Measurements from ENCODE around the gene ANXA3. TPM values are rescaled to one million over a fixed set of nuclear protein-coding genes. Genes with fewer than 3 reads are reported as not detected.
"Not testable (repeated sequence)": the region's sequence is repeated elsewhere in the genome, so short reads cannot be mapped to it uniquely, and the experiment has no call there.

ANXA3 gene
- total RNA-seq = 10 to 100 TPM in 2 of 7 donors, 1 to 10 TPM in 5; 1.5 to 63.5 (median 8.1) TPM
- polyA plus RNA-seq = 10 to 100 TPM in 1 of 2 donors, 1 to 10 TPM in 1; 7.7 to 10.2 TPM
- long read RNA-seq, donor 1, transcript ANXA3-201 (13 exons, 1,657 nt) = major isoform, 12 of 13 reads
- long read RNA-seq, donor 1, partial matches to known transcripts = 0 of 13 reads
- long read RNA-seq, donor 1, other reads (novel, unspliced or antisense) = 0 of 13 reads
- long read RNA-seq, donor 2, transcript ANXA3-201 (13 exons, 1,657 nt) = major isoform, 15 of 16 reads
- long read RNA-seq, donor 2, partial matches to known transcripts = 0 of 16 reads
- long read RNA-seq, donor 2, other reads (novel, unspliced or antisense) = 0 of 16 reads
- long read RNA-seq, donor 3, transcript ANXA3-201 (13 exons, 1,657 nt) = major isoform, 13 of 14 reads
- long read RNA-seq, donor 3, partial matches to known transcripts = 0 of 14 reads
- long read RNA-seq, donor 3, other reads (novel, unspliced or antisense) = 1 of 14 reads

- Histone ChIP-seq H3K9me3 (no peaks in the 10 kb centered on the region), H3K4me1 (ENCODE audit: insufficient read depth) (no peaks in the 10 kb centered on the region), H3K27ac (no peak within 1 kb of the TSS), H3K4me3 (peak within 1 kb of the TSS; percentile 32), H3K27me3 (no peaks in the 10 kb centered on the region), H3K36me3 (no peaks in the 10 kb centered on the region)
- intact Hi-C loops (cut with DNase I) = no loop called here
- DNase-seq = peak in 2 of 5 donors; percentile 18 to 36
- WGBS, 3 donors = 9 to 14% (median 13%) methylated on average over 62 to 65 of the region's 65 CpGs
- TF ChIP-seq CTCF (IDR thresholded peaks at IDR 0.05) (no peak), EP300 (IDR thresholded peaks at IDR 0.05) (no peak), POLR2A (IDR thresholded peaks at IDR 0.05) (no peak)
Measured at GRCh38 chr4:78551420-78552351, at the start of gene ANXA3. ANXA3 (plus strand) TSS chr4:78551770; CDS start chr4:78554474, 2,704 bp downstream.

GRCh38 chr4:78506260-78506659 is 45.3 kb upstream of the ANXA3 start:
- H3K27ac ChIP-seq; DNase-seq; H3K9me3 ChIP-seq; H3K4me1 ChIP-seq (ENCODE audit: insufficient read depth); H3K27me3 ChIP-seq; H3K4me3 ChIP-seq; H3K36me3 ChIP-seq; intact Hi-C loops (cut with DNase I): not testable (repeated sequence)
- 59 to 81% (median 74%) methylated on average over 9 to 10 of the region's 10 CpGs for WGBS, 3 donors

- Histone ChIP-seq H3K36me3 (no peaks in the 10 kb centered on the region), H3K4me1 (ENCODE audit: insufficient read depth) (no peaks in the 10 kb centered on the region), H3K27me3 (no peaks in the 10 kb centered on the region), H3K27ac (no peak overlapping the region), H3K4me3 (no peak overlapping the region), H3K9me3 (no peaks in the 10 kb centered on the region)
- DNase-seq = no peak
- TF ChIP-seq POLR2A (IDR thresholded peaks at IDR 0.05) (no peak), EP300 (IDR thresholded peaks at IDR 0.05) (no peak), CTCF (IDR thresholded peaks at IDR 0.05) (no peak)
- intact Hi-C loops (cut with DNase I) = no loop called here
- 78 to 91% (median 84%) methylated on average over 2 of the region's 2 CpGs for WGBS, 3 donors
Measured at GRCh38 chr4:78509043-78509442, 42.5 kb upstream of the ANXA3 start.

GRCh38 chr4:78510108-78510507 is 41.5 kb upstream of the ANXA3 start:
- intact Hi-C loops (cut with DNase I) = loop anchor here in 1 of 4 donors (10.0 kb wide), 1 partner anchor 545 kb away; no protein-coding TSS in a partner anchor
- H3K27me3 ChIP-seq = no peaks in the 10 kb centered on the region
- no peaks in the 10 kb centered on the region for H3K4me1 ChIP-seq (ENCODE audit: insufficient read depth)
- TF ChIP-seq POLR2A (IDR thresholded peaks at IDR 0.05) = no peak
- TF ChIP-seq CTCF (IDR thresholded peaks at IDR 0.05) = no peak
- TF ChIP-seq EP300 (IDR thresholded peaks at IDR 0.05) = no peak
- 66 to 91% (median 67%) methylated on average over 1 of the region's 1 CpG for WGBS, 3 donors
- H3K36me3 ChIP-seq = no peaks in the 10 kb centered on the region
- no peaks in the 10 kb centered on the region for H3K9me3 ChIP-seq
- DNase-seq = no peak
- no peak overlapping the region for H3K4me3 ChIP-seq
- H3K27ac ChIP-seq = no peak overlapping the region

Data from ovary (tissue), 10 donors.